Liver (tissue), 9 donors: ENCODE results near the gene FOXO6. TPM values are rescaled to one million over a fixed set of nuclear protein-coding genes. Genes with fewer than 3 reads are reported as not detected.

Experiments
- DNase-seq: peaks from one replicate; pipeline ENCODE4 v3.0.0-alpha.2; 2017; ENCODE audit warnings: low spot score
- H3K27ac ChIP-seq, 2 donors: one replicate each; pipeline ENCODE4 v1.7.0; 2013; ENCODE audit warnings: inconsistent platforms in 2 of 2, low read length in 2 of 2, control low read depth in 1 of 2, low read depth in 1 of 2, mild to moderate bottlenecking in 1 of 2
- H3K27me3 ChIP-seq, 4 donors: one replicate each; pipeline versions ENCODE4 v1.6.1 to v1.7.0; 2013; ENCODE audit warnings: low read length in 3 of 4, inconsistent platforms in 1 of 4, mild to moderate bottlenecking in 1 of 4, moderate library complexity in 1 of 4; ENCODE audit not compliant: control insufficient read depth in 4 of 4, insufficient read depth in 4 of 4
- H3K36me3 ChIP-seq, 4 donors: one replicate each; pipeline versions ENCODE4 v1.6.1 to v1.7.0; 2013; ENCODE audit warnings: low read length in 3 of 4, mild to moderate bottlenecking in 3 of 4, low read depth in 1 of 4, moderate library complexity in 1 of 4; ENCODE audit not compliant: control insufficient read depth in 4 of 4, insufficient read depth in 3 of 4
- H3K4me1 ChIP-seq, 4 donors: one replicate each; pipeline versions ENCODE4 v1.6.1 to v1.7.0; 2013; ENCODE audit warnings: low read length in 3 of 4, mild to moderate bottlenecking in 3 of 4, moderate library complexity in 1 of 4; ENCODE audit not compliant: control insufficient read depth in 4 of 4, insufficient read depth in 4 of 4
- H3K4me3 ChIP-seq, 3 donors: one replicate each; pipeline versions ENCODE4 v1.6.1 to v1.7.0; 2013; ENCODE audit warnings: low read length in 3 of 3, control low read depth in 1 of 3, low read depth in 1 of 3, mild to moderate bottlenecking in 1 of 3
- H3K9ac ChIP-seq, 2 donors: one replicate each; pipeline ENCODE4 v1.7.0; 2013; ENCODE audit warnings: low read length in 2 of 2, mild to moderate bottlenecking in 2 of 2, moderate library complexity in 2 of 2, control low read depth in 1 of 2, low read depth in 1 of 2
- H3K9me3 ChIP-seq, 4 donors: one replicate each; pipeline versions ENCODE4 v1.6.1 to v1.7.0; 2013; ENCODE audit warnings: low read length in 3 of 4; ENCODE audit not compliant: control insufficient read depth in 4 of 4
- ATF3 ChIP-seq: IDR thresholded peaks from 2 replicates; pipeline ENCODE4 v1.6.1; 2016; ENCODE audit warnings: antibody characterized with exemption
- CTCF ChIP-seq: fragments of 150-350 bp; IDR thresholded peaks from 2 replicates; pipeline ENCODE4 v1.5.1; 2017; ENCODE audit warnings: improper control_type of control experiment, low read depth, low read length; ENCODE audit not compliant: missing input control
- EGR1 ChIP-seq, 2 donors: IDR thresholded peaks; 2 replicates each; pipeline ENCODE4 v1.6.1; 2016 to 2018; ENCODE audit warnings: antibody characterized with exemption in 2 of 2, low read depth in 2 of 2
- FOXA1 ChIP-seq: IDR thresholded peaks from 2 replicates; pipeline ENCODE4 v1.6.1; 2016; ENCODE audit warnings: antibody characterized with exemption
- FOXA2 ChIP-seq: IDR thresholded peaks from 2 replicates; pipeline ENCODE4 v1.6.1; 2016; ENCODE audit warnings: antibody characterized with exemption
- GABPA ChIP-seq, 2 donors: IDR thresholded peaks in 1 of 2; conservative IDR thresholded peaks in 1 of 2; 2 replicates each; pipeline ENCODE4 v1.6.1; 2016; ENCODE audit warnings: antibody characterized with exemption in 2 of 2, mild to moderate bottlenecking in 1 of 2, moderate library complexity in 1 of 2
- HNF4A ChIP-seq, 2 donors: conservative IDR thresholded peaks; 2 replicates each; pipeline ENCODE4 v1.6.1; 2016; ENCODE audit warnings: antibody characterized with exemption in 2 of 2, mild to moderate bottlenecking in 2 of 2
- HNF4G ChIP-seq: IDR thresholded peaks from 2 replicates; pipeline ENCODE4 v1.6.1; 2016; ENCODE audit warnings: antibody characterized with exemption
- JUND ChIP-seq, 2 donors: IDR thresholded peaks; 2 replicates each; pipeline ENCODE4 v1.6.1; 2016; ENCODE audit warnings: antibody characterized with exemption in 2 of 2
- MAX ChIP-seq: IDR thresholded peaks from 2 replicates; pipeline ENCODE4 v1.6.1; 2016; ENCODE audit warnings: antibody characterized with exemption
- NR2F2 ChIP-seq: IDR thresholded peaks from 2 replicates; pipeline ENCODE4 v1.6.1; 2016; ENCODE audit warnings: antibody characterized with exemption
- RAD21 ChIP-seq, 2 donors: IDR thresholded peaks; 2 replicates each; pipeline ENCODE4 v1.6.1; 2016; ENCODE audit warnings: antibody characterized with exemption in 2 of 2, mild to moderate bottlenecking in 2 of 2
- REST ChIP-seq: IDR thresholded peaks from 2 replicates; pipeline ENCODE4 v1.6.1; 2016; ENCODE audit warnings: antibody characterized with exemption, mild to moderate bottlenecking
- RXRA ChIP-seq, 2 donors: IDR thresholded peaks; 2 replicates each; pipeline ENCODE4 v1.6.1; 2017 to 2018; ENCODE audit warnings: antibody characterized with exemption in 2 of 2, mild to moderate bottlenecking in 1 of 2
- SP1 ChIP-seq: IDR thresholded peaks from 2 replicates; pipeline ENCODE4 v1.6.1; 2018; ENCODE audit warnings: antibody characterized with exemption, mild to moderate bottlenecking
- TAF1 ChIP-seq: conservative IDR thresholded peaks from 2 replicates; pipeline ENCODE4 v1.6.1; 2016; ENCODE audit warnings: antibody characterized with exemption, mild to moderate bottlenecking
- YY1 ChIP-seq: IDR thresholded peaks from 2 replicates; pipeline ENCODE4 v1.6.1; 2016; ENCODE audit warnings: antibody characterized with exemption, mild to moderate bottlenecking
- ZBTB33 ChIP-seq: IDR thresholded peaks from 2 replicates; pipeline ENCODE4 v1.6.1; 2016; ENCODE audit warnings: antibody characterized with exemption
- WGBS: extraction: QIAGEN DNeasy Blood & Tissue Kit; methylation state at CpG from one replicate; pipeline ENCODE4 v1.1.7; 2013; 5-methylcytosine and 5-hydroxymethylcytosine counted together
- polyA plus RNA-seq, 2 donors: library from polyadenylated mRNA; stranded (reverse) in 1 of 2; unstranded in 1 of 2; fragments of 200-250 nt in 1 of 2; fragments of >200 nt in 1 of 2; fragmentation: Nextera tagmentation in 1 of 2; extraction: Ambion mirVana in 1 of 2; gene quantifications; one replicate each; pipeline versions ENCODE4 v1.2.1 to v1.2.3, GENCODE V29; 2013 to 2015
- total RNA-seq, 2 donors: library from RNA; depleted of rRNA; stranded (reverse); fragments of >200 nt; gene quantifications; one replicate each; pipeline ENCODE4 v1.2.3, GENCODE V29; 2014
- donor health status: healthy.
- donor health status: healthy.
- donor health status: healthy.
- donor health status: healthy.
- donor health status: healthy.

The FOXO6 gene
- total and polyA plus RNA-seq, 4 donors: 0.02 to 0.09 (median 0.08) TPM; not detected in 1

- Histone ChIP-seq H3K36me3 (no peaks in the 10 kb centered on the region), H3K4me1 (no peaks in the 10 kb centered on the region), H3K9me3 (no peaks in the 10 kb centered on the region), H3K9ac (no peak overlapping the region), H3K4me3 (no peak overlapping the region), H3K27me3 (no peaks in the 10 kb centered on the region), H3K27ac (no peak overlapping the region)
- WGBS: 95% methylated on average over 4 of the region's 4 CpGs
- TF ChIP-seq REST: no peak
- no peak for TF ChIP-seq NR2F2
- no peak for TF ChIP-seq FOXA2
- no peak for TF ChIP-seq FOXA1
- TF ChIP-seq TAF1: no peak
- no peak for TF ChIP-seq EGR1 (IDR thresholded peaks at IDR 0.05; ENCODE audit: low read depth in 2 of 2)
- TF ChIP-seq ATF3: no peak
- no peak for DNase-seq
These were observed 63.4 kb downstream of the FOXO6 start for GRCh38 chr1:41424581-41425118.

- no peaks in the 10 kb centered on the region for H3K27me3 ChIP-seq
- H3K9me3 ChIP-seq: no peaks in the 10 kb centered on the region
- 95% methylated on average over 2 of the region's 2 CpGs for WGBS
- TF ChIP-seq RXRA (IDR thresholded peaks at IDR 0.05): no peak
- no peak for TF ChIP-seq ATF3
- TF ChIP-seq RAD21 (IDR thresholded peaks at IDR 0.05): no peak
- no peak for TF ChIP-seq FOXA2
- TF ChIP-seq EGR1 (IDR thresholded peaks at IDR 0.05; ENCODE audit: low read depth in 2 of 2): no peak
- no peak for TF ChIP-seq GABPA (IDR thresholded peaks at IDR 0.05 in 1 of 2, conservative IDR thresholded peaks at IDR 0.05 in 1 of 2)
- TF ChIP-seq YY1: no peak
- TF ChIP-seq FOXA1: no peak
- no peak for TF ChIP-seq CTCF
- TF ChIP-seq REST: no peak
- no peak for TF ChIP-seq HNF4G
- TF ChIP-seq JUND (IDR thresholded peaks at IDR 0.05): no peak
- TF ChIP-seq SP1: no peak
- no peak for TF ChIP-seq ZBTB33
- TF ChIP-seq HNF4A (conservative IDR thresholded peaks at IDR 0.05): no peak
- TF ChIP-seq TAF1: no peak
- no peak for TF ChIP-seq MAX
- no peak for TF ChIP-seq NR2F2
- no peaks in the 10 kb centered on the region for H3K4me1 ChIP-seq
- no peak overlapping the region for H3K9ac ChIP-seq
- DNase-seq: no peak
- no peak overlapping the region for H3K4me3 ChIP-seq
- no peak overlapping the region for H3K27ac ChIP-seq
- H3K36me3 ChIP-seq: no peaks in the 10 kb centered on the region
These were observed 64.1 kb downstream of the FOXO6 start for GRCh38 chr1:41425369-41425768.
